Keratinocyte (primary cell): Measurements from ENCODE around the gene BRSK1. TPM values are rescaled to one million over a fixed set of nuclear protein-coding genes. Genes with fewer than 3 reads are reported as not detected.
"Not testable (repeated sequence)": the region's sequence is repeated elsewhere in the genome, so short reads cannot be mapped to it uniquely, and the experiment has no call there.

Experiments used
- DNase-seq: peaks from one replicate; pipeline ENCODE4 v3.0.0-alpha.2; 2011; ENCODE audit warnings: low read depth, missing footprints, low spot score
- FAIRE-seq: peaks from 2 replicates; lab custom pipeline; 2011; peaks lifted over from hg19 to GRCh38; lab: Jason Lieb, UNC
- H2AFZ ChIP-seq: 2 replicates; pipeline ENCODE4 v1.6.0; 2012; ENCODE audit warnings: low read length, control low read depth, inconsistent platforms; ENCODE audit not compliant: control insufficient read depth
- H3K27ac ChIP-seq: 2 replicates; pipeline ENCODE4 v1.5.1; 2011; ENCODE audit warnings: low read length; ENCODE audit not compliant: control insufficient read depth, insufficient read depth
- H3K27me3 ChIP-seq: 3 replicates; pipeline ENCODE4 v1.6.0; 2011; ENCODE audit warnings: low read length; ENCODE audit not compliant: control insufficient read depth, insufficient read depth; ENCODE audit errors: extremely low read depth
- H3K36me3 ChIP-seq, 2 experiments: 2 replicates in 1 of 2; 3 replicates in 1 of 2; pipeline ENCODE4 v1.5.1; 2011; ENCODE audit warnings: low read length in 2 of 2, mild to moderate bottlenecking in 1 of 2; ENCODE audit not compliant: control insufficient read depth in 2 of 2, insufficient read depth in 2 of 2; ENCODE audit errors: extremely low read depth in 1 of 2
- H3K4me1 ChIP-seq: 3 replicates; pipeline ENCODE4 v1.5.1; 2011; ENCODE audit warnings: low read length; ENCODE audit not compliant: control insufficient read depth, insufficient read depth; ENCODE audit errors: extremely low read depth
- H3K4me2 ChIP-seq: 3 replicates; pipeline ENCODE4 v1.6.0; 2011; ENCODE audit warnings: low read depth, low read length; ENCODE audit not compliant: control insufficient read depth, insufficient read depth; ENCODE audit errors: extremely low read depth
- H3K4me3 ChIP-seq, 3 experiments: fragments of 200-600 bp in 1 of 3; sonication (generic) in 1 of 3; 2 replicates in 2 of 3; 3 replicates in 1 of 3; pipeline ENCODE4 v1.5.1; 2011 to 2016; ENCODE audit warnings: low read length in 3 of 3, mild to moderate bottlenecking in 3 of 3, control low read depth in 2 of 3, inconsistent platforms in 1 of 3, low read depth in 1 of 3, mixed read lengths in 1 of 3, mixed run types in 1 of 3, moderate library complexity in 1 of 3; ENCODE audit not compliant: control insufficient read depth in 2 of 3, insufficient read depth in 2 of 3; ENCODE audit errors: extremely low read depth in 1 of 3
- H3K79me2 ChIP-seq: 2 replicates; pipeline ENCODE4 v1.6.0; 2012; ENCODE audit warnings: low read length; ENCODE audit not compliant: control insufficient read depth, insufficient read depth
- H3K9ac ChIP-seq: 3 replicates; pipeline ENCODE4 v1.6.0; 2011; ENCODE audit warnings: low read length; ENCODE audit not compliant: control insufficient read depth, insufficient read depth; ENCODE audit errors: extremely low read depth
- H3K9me1 ChIP-seq: 3 replicates; pipeline ENCODE4 v1.6.0; 2011; ENCODE audit warnings: low read length; ENCODE audit not compliant: control insufficient read depth, insufficient read depth; ENCODE audit errors: extremely low read depth
- H3K9me3 ChIP-seq: 2 replicates; pipeline ENCODE4 v1.5.1; 2012; ENCODE audit warnings: low read depth, low read length; ENCODE audit not compliant: control insufficient read depth
- H4K20me1 ChIP-seq: 3 replicates; pipeline ENCODE4 v1.6.0; 2011; ENCODE audit warnings: low read length; ENCODE audit not compliant: control insufficient read depth, insufficient read depth; ENCODE audit errors: extremely low read depth
- CTCF ChIP-seq, 3 experiments: IDR thresholded peaks in 1 of 3; conservative IDR thresholded peaks in 1 of 3; optimal IDR thresholded peaks in 1 of 3; 2 replicates in 2 of 3; 3 replicates in 1 of 3; pipeline versions ENCODE3 to v1.5.1; 2011; ENCODE audit warnings: low read length in 3 of 3, mild to moderate bottlenecking in 3 of 3, moderate library complexity in 2 of 3, control low read depth in 1 of 3, inconsistent platforms in 1 of 3; ENCODE audit not compliant: insufficient read depth in 2 of 3; ENCODE audit errors: extremely low read depth in 1 of 3
- EZH2 ChIP-seq: IDR thresholded peaks from one replicate; pipeline ENCODE4 v1.6.1; 2012; ENCODE audit warnings: inconsistent platforms, mild to moderate bottlenecking, low read length, moderate library complexity
- dilution Hi-C: fragments of 300-500 bp; cut with MboI; formaldehyde crosslinking; loops from one replicate; pipeline ENCODE4 v1.7.0; 2020; ENCODE audit warnings: low sequenced_read_pairs; ENCODE audit not compliant: extremely low pct_ligation_motif_present
- polyA plus RNA-seq, 5 experiments: library from polyadenylated mRNA; depleted of rRNA in 3 of 5; stranded (reverse) in 3 of 5; stranded (forward) in 1 of 5; unstranded in 1 of 5; fragments of >200 nt; gene quantifications; 1 replicate in 1 of 5; 2 replicates in 3 of 5; 3 replicates in 1 of 5; pipeline versions ENCODE4 v1.2.1 to v1.2.3, GENCODE V29; 2011 to 2012; ENCODE audit warnings: missing spikeins in 2 of 5, low read depth in 1 of 5, low replicate concordance in 1 of 5

The BRSK1 gene
- polyA plus RNA-seq, 1 donor (not counting 4 experiments of a cell fraction or from before 2014, with no cell fraction given), result 0.46 TPM

GRCh38 chr19:55324662-55325061 is 40.9 kb downstream of the BRSK1 start:
- Histone ChIP-seq H3K36me3 (no peaks in the 10 kb centered on the region), H4K20me1 (no peaks in the 10 kb centered on the region), H2AFZ (no peak overlapping the region), H3K4me3 (no peak overlapping the region), H3K27ac (no peak overlapping the region), H3K9me1 (no peaks in the 10 kb centered on the region), H3K4me2 (no peak overlapping the region), H3K9ac (no peak overlapping the region), H3K9me3 (no peaks in the 10 kb centered on the region), H3K4me1 (no peaks in the 10 kb centered on the region), H3K79me2 (no peaks in the 10 kb centered on the region), H3K27me3 (peaks cover 17% of the 10 kb centered on the region)
- TF ChIP-seq CTCF (optimal IDR thresholded peaks at IDR 0.05 in 1 of 3, IDR thresholded peaks at IDR 0.05 in 1 of 3, conservative IDR thresholded peaks at IDR 0.05 in 1 of 3; ENCODE audit: extremely low read depth in 1 of 3, insufficient read depth in 2 of 3, low read length in 3 of 3), result no peak
- no peak for TF ChIP-seq EZH2
- DNase-seq, result no peak
- dilution Hi-C loops, result no loop called here
- FAIRE-seq, result no peak

GRCh38 chr19:55325172-55325571 is 41.4 kb downstream of the BRSK1 start, which contains the start of gene TMEM150B:
TSS of gene TMEM150B (minus strand) at chr19:55325341. CDS start at chr19:55321036, 4,305 bp downstream.
- H3K4me2 ChIP-seq, result no peak within 1 kb of the TSS
- dilution Hi-C loops, result no loop called here
- H3K9ac ChIP-seq, result no peak within 1 kb of the TSS
- no peaks in the 10 kb centered on the region for H4K20me1 ChIP-seq
- H3K27ac ChIP-seq, result no peak within 1 kb of the TSS
- DNase-seq (no peak), FAIRE-seq (no peak)
- TF ChIP-seq CTCF (optimal IDR thresholded peaks at IDR 0.05 in 1 of 3, IDR thresholded peaks at IDR 0.05 in 1 of 3, conservative IDR thresholded peaks at IDR 0.05 in 1 of 3; ENCODE audit: extremely low read depth in 1 of 3, insufficient read depth in 2 of 3, low read length in 3 of 3) (no peak), EZH2 (no peak)
- H3K9me3 ChIP-seq, result no peaks in the 10 kb centered on the region
- peaks cover 12% of the 10 kb centered on the region for H3K27me3 ChIP-seq
- no peaks in the 10 kb centered on the region for H3K36me3 ChIP-seq
- H2AFZ ChIP-seq, result no peak within 1 kb of the TSS
- H3K4me3 ChIP-seq, result no peak within 1 kb of the TSS
- no peaks in the 10 kb centered on the region for H3K4me1 ChIP-seq
- H3K79me2 ChIP-seq, result no peaks in the 10 kb centered on the region
- H3K9me1 ChIP-seq, result no peaks in the 10 kb centered on the region

GRCh38 chr19:55328774-55329318 is 45.0 kb downstream of the BRSK1 start:
- H3K9ac ChIP-seq, H3K27me3 ChIP-seq, H4K20me1 ChIP-seq, H3K36me3 ChIP-seq, H3K4me2 ChIP-seq, DNase-seq, H3K9me3 ChIP-seq, H3K4me3 ChIP-seq, H2AFZ ChIP-seq, FAIRE-seq, H3K27ac ChIP-seq, H3K4me1 ChIP-seq, dilution Hi-C loops, H3K79me2 ChIP-seq, H3K9me1 ChIP-seq: not testable (repeated sequence)

- H3K4me1 ChIP-seq, H3K9ac ChIP-seq, H3K4me2 ChIP-seq, H3K9me3 ChIP-seq, DNase-seq, H3K9me1 ChIP-seq, FAIRE-seq, H2AFZ ChIP-seq, H3K4me3 ChIP-seq, H3K79me2 ChIP-seq, H3K27ac ChIP-seq, H4K20me1 ChIP-seq, dilution Hi-C loops, H3K36me3 ChIP-seq, H3K27me3 ChIP-seq: not testable (repeated sequence)
Observed at GRCh38 chr19:55329791-55330190, 46.0 kb downstream of the BRSK1 start.
